Measurements from ENCODE around the gene MACROD2.

GRCh38 chr20:16059841-16060240 lies 2064.5 kb downstream of the MACROD2 start:
- TF ChIP-seq, protein P1, sequence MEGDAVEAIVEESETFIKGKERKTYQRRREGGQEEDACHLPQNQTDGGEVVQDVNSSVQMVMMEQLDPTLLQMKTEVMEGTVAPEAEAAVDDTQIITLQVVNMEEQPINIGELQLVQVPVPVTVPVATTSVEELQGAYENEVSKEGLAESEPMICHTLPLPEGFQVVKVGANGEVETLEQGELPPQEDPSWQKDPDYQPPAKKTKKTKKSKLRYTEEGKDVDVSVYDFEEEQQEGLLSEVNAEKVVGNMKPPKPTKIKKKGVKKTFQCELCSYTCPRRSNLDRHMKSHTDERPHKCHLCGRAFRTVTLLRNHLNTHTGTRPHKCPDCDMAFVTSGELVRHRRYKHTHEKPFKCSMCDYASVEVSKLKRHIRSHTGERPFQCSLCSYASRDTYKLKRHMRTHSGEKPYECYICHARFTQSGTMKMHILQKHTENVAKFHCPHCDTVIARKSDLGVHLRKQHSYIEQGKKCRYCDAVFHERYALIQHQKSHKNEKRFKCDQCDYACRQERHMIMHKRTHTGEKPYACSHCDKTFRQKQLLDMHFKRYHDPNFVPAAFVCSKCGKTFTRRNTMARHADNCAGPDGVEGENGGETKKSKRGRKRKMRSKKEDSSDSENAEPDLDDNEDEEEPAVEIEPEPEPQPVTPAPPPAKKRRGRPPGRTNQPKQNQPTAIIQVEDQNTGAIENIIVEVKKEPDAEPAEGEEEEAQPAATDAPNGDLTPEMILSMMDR (IDR thresholded peaks at IDR 0.05): no peak
- no peak for TF ChIP-seq POLR2A (IDR thresholded peaks at IDR 0.05)

All from body of pancreas (tissue), 4 donors.